ENCODE results near the gene SLC38A5. TPM values are rescaled to one million over a fixed set of nuclear protein-coding genes. Genes with fewer than 3 reads are reported as not detected.
"Not testable (repeated sequence)": the region's sequence is repeated elsewhere in the genome, so short reads cannot be mapped to it uniquely, and the experiment has no call there.

The SLC38A5 gene
- total RNA-seq, 1 donor from 2014 or later: 26.5 TPM

DNA sequence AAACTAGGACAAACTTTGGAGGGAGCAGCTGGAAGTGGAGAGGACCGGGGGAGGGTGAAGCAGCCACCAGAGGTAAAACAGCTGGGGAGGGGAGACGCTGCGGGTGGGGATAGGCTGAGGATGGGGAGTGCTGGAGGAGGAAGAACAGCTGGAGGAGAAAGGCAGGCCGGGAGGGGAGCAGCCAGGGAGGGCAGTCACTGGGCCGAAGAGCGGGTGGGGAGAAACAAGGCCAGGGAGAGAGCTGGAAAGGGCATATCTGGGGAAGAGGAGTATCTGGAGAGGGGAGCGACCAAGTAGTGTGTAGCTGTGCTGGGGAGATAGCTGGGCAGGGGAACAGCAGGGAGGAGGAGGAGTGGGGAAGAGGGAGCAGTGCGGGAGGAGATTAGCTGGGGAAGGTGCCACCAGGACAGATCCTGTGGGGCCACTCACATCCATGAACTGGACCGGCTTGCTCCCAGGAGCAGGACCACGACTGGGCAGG is 2.7 kb downstream of the SLC38A5 start:
- DNase-seq: no peak

DNA sequence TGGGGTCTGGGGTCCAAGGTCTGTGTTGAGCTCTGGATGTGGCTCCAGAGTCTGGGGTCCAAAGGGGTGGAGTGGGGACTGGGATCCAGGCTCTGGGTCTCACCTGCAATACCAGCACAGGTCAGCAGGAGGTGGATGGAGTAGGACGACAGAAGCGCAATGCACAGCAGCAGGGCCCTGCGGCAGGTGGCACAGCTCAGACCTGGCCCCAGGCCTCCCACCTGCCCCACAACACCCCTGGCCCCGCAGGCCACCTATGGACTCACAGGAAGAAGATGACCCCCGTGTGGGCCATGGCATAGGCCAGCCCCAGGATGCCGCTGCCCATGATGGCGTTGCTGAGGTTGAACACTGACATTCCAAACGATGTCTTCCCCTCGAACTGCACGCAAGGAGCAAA is 3.4 kb downstream of the SLC38A5 start:
- no peak for DNase-seq

- no peak for DNase-seq
These were observed 4.6 kb downstream of the SLC38A5 start for GRCh38 chrX:48465336-48465933.

- no peak for DNase-seq
These were observed 8.2 kb downstream of the SLC38A5 start for GRCh38 chrX:48461830-48462229.

GRCh38 chrX:48460606-48461005 is 9.5 kb downstream of the SLC38A5 start:
- no peak for DNase-seq

DNA sequence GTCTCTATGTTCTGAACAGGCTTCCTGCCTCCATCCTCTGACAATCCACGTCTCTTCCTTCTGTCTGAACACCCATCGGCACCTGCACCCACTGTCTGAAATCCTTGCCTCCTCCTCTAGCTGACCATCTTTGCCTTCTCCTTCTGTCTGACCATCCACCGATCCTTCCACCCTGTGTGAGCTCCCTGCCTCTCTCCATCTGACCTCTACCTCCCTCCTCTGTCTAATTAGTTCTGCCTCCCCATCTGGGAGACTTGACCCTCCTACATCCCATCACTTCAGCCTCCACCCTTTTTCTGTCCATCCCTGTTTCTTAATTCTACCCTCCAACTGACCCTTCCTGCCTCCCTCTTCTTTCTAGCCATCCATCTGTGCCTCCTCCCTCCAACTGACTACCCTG is 10.0 kb downstream of the SLC38A5 start:
- DNase-seq: no peak

DNA sequence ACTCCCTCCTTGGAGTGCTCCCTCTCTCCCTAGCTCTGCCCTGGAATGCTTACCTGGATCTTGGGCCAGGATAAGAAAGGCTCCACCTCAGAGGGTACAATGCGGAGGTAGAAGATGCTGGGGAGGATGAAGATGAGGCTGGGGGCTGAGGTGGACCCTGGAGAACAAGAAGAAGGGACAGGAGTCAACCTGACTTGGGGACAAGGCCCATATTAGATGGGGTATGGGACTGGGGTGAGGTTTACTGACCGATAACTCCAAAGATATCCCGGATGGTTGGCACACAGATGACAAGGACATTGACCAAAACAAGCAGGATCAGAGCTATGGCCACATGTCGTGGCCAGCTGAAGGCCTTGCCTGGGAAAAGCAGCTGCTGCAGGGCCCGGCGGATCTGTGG is 10.6 kb downstream of the SLC38A5 start:
- no peak for DNase-seq

DNA sequence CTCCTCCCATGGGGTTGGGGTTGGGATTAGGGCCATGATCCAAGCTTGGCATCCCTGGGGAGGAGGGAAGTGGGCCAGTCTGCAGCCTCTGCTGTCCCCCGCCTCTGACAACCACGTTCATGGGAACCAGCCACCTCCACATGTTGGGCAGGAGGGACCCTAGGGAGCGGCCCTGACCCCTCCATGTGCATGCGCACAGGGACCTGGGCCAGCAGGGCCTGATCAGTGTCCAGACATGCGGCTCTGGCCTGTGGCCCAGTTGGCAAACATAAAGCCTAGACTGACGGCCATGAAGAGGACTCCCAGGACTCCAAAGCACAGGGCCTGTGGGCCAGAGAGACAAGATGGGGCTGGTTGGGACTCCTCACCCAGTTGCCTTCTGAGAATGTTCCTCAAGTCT is 11.3 kb downstream of the SLC38A5 start:
- DNase-seq: no peak

DNA sequence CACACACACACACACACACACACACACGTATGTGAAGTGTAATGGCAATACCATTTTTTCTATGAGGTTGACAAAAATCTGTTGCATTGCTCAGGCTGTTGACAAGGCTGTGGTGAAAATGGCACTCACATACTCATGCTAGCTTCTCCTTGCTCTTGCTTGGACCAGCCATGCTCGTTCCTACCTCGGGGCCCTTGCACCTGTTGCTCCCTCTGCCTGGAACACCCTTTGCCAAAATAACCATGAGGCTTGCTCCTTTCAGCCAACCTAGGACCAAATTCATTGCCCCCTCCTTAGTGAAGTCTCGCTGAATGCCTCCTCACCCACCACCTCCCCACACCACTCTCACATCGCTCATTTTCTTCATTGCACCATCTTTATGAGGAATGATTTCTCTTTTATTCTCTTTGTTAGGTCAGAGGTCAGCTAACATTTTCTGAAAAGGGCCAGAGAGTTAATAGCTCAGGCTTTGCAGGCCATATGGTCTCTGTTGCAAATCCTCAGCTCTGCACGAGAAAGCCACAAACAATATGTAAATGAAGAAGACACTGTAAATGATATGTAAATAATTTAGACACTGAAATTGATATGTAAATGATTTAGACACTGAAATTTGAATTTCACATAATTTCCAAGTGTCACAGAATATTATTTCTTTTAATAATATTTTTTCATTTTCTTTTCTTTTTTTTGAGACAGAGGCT is 13.3 kb downstream of the SLC38A5 start:
- no peak for DNase-seq

GRCh38 chrX:48451708-48452107 is 18.4 kb downstream of the SLC38A5 start:
- no peak for DNase-seq

GRCh38 chrX:48450076-48450475 is 20.0 kb downstream of the SLC38A5 start:
- DNase-seq: no peak

DNA sequence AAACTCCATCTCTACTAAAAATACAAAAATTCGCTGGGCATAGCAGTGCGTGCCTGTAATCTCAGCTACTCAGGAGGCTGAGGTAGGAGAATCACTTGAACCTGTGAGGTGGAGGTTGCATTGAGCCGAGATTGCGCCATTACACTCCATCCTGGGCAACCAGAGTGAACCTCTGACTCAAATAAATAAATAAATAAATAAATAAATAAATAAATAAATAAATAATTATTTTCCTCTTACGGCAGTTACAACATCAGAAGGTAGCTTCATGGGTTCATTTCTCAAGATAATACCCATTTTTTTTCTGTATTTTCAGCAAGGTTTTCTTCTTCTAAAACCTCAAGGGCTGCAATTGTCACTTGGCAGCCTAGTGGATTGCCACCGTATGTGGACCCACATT is 22.9 kb downstream of the SLC38A5 start:
- DNase-seq: not testable (repeated sequence)

DNA sequence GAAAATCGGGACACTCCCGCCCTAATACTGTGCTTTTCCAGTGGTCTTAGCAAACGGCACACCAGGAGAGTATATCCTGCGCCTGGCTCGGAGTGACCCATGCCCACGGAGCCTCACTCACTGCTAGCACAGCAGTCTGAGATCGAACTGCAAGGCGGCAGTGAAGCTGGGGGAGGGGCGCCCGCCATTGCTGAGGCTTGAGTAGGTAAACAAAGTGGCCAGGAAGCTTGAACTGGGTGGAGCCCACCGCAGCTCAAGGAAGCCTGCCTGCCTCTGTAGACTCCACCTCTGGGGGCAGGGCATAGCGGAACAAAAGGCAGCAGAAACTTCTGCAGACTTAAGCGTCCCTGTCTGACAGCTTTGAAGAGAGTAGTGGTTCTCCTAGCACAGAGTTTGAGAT is 36.3 kb downstream of the SLC38A5 start:
- not testable (repeated sequence) for DNase-seq

GRCh38 chrX:48430166-48430565 is 39.9 kb downstream of the SLC38A5 start:
- DNase-seq: not testable (repeated sequence)

DNA sequence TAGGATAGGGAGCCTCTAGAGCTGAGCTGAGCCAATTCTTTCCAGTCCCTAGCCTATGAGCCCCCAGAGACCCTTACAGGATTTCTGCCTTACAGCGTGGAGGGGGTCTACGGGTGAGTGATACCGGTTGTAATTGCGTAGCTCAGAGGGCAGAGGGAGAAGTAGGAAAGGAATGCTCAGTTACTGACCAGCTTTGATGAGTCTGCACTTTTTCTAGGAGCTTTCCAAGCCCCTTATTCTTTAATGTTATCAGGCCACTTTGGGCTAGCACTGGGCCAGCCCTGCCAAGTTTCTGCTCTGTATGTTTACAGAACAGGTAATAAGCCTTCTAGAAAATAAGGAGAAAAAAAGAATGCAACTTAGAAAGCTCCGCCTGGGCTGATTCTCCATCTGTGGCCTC is 40.5 kb downstream of the SLC38A5 start:
- DNase-seq: not testable (repeated sequence)

DNA sequence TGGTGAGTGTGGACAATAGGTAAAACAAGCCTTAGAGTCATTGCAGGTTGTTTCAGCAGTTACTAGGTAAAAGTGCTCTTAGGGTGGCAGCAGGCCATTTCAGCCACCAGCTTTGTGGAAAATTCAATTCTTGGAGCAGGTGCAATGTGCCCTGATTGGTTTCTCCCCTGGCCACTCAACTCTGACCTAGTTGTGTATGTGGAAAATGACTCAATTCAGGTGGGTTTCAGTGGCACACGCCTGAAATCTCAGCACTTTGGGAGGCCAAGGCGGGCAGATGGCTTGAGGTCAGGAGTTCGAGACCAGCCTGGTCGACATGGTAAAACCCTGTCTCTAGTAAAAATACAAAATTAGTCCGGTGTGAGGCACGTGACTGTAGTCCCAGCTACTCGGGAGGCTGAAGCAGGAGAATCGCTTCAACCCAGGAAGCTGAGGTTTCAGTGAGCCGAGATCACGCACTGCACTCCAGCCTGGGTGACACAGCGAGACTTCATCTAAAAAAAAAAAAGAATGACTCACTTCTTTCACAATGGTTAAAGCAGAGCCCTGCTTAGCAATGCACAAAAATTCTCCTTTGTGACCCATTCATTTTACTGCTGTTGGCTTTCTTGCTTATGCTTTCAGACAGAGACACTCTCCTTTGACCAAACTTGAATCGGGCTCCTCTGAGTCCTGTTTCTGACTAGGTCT is 42.9 kb downstream of the SLC38A5 start:
- not testable (repeated sequence) for DNase-seq

GRCh38 chrX:48411860-48412259 is 58.2 kb downstream of the SLC38A5 start, which contains the start of gene SSX4B:
Gene SSX4B, minus strand, starts transcription at chrX:48411960. Its CDS starts 588 bp downstream, at chrX:48411372.
- not testable (repeated sequence) for DNase-seq

Small RNA genes within 50 kb of the gene (small RNA-seq; reads per million reads assigned to genes)
- not detected for gene AL606490.4

Other genes with a start within 250 kb of the SLC38A5 start
- not detected for gene SSX1, start 214.9 kb downstream of the SLC38A5 start, total RNA-seq
- not detected for gene SSX3, start 113.6 kb downstream of the SLC38A5 start, total RNA-seq
- not detected for gene SSX4, start 86.7 kb downstream of the SLC38A5 start, total RNA-seq
- gene SSX4B, start 58.3 kb downstream of the SLC38A5 start, total RNA-seq: not detected
- gene FTSJ1, start 5.9 kb upstream of the SLC38A5 start, total RNA-seq: 36.3 TPM
- gene PORCN, start 38.7 kb upstream of the SLC38A5 start, total RNA-seq: 5.5 TPM
- gene EBP, start 51.5 kb upstream of the SLC38A5 start, total RNA-seq: 43.5 TPM
- 6.2 TPM for gene TBC1D25, start 69.5 kb upstream of the SLC38A5 start, total RNA-seq
- gene RBM3, start 104.2 kb upstream of the SLC38A5 start, total RNA-seq: 172 TPM
- 80.0 TPM for gene WDR13, start 127.2 kb upstream of the SLC38A5 start, total RNA-seq
- gene WAS, start 213.5 kb upstream of the SLC38A5 start, total RNA-seq: 0.16 TPM
- 2.8 TPM for gene SUV39H1, start 226.5 kb upstream of the SLC38A5 start, total RNA-seq

Measured in occipital lobe (tissue), 3 donors.